Breast epithelium (tissue), 3 donors: ENCODE measurements around the gene DNHD1.

Source experiments
- POLR2A ChIP-seq: fragments of 450-650 bp; IDR thresholded peaks from one replicate; pipeline ENCODE4 v1.6.1; 2016; ENCODE audit warnings: antibody characterized with exemption, mild to moderate bottlenecking, moderate library complexity
- POLR2AphosphoS5 ChIP-seq, 3 donors: sonication (generic); formaldehyde crosslinking; IDR thresholded peaks; one replicate each; pipeline ENCODE4 v1.6.1; 2017; ENCODE audit warnings: antibody characterized with exemption in 3 of 3
- TF ChIP-seq, protein P1 (sequence below), 3 donors: fragments of 450-650 bp; IDR thresholded peaks; one replicate each; pipeline ENCODE4 v1.5.1; 2016 to 2017; ENCODE audit warnings: antibody characterized with exemption in 3 of 3, mild to moderate bottlenecking in 3 of 3, moderate library complexity in 3 of 3

DNA sequence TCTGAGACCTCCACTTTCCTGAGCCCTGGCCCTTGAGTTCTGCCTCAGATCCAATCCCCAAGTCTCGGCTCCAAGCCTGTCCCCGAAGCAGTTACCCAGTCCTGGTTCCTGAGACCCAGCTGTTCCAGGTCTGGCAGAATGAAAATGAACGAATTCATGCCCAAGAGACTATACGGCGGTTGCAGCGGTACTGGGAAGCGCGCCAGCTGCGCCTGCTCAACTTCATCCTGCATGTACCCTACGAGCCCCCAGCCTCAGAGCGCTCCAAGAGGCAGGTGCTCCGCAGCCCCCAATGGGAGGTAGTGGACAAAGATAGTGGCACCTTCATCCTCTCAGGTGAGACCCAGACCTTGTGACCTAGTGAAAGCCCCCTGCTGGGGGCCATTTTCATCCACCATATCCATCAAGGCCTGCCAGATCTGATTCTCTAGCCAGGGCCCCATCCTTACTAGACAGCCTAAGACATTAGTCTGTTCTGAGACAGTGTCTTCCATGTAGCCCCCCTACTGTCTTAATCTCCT is 42.7 kb downstream of the DNHD1 start:
- TF ChIP-seq POLR2A (no peak), POLR2AphosphoS5 (IDR thresholded peaks at IDR 0.05) (no peak)
- TF ChIP-seq, protein P1, sequence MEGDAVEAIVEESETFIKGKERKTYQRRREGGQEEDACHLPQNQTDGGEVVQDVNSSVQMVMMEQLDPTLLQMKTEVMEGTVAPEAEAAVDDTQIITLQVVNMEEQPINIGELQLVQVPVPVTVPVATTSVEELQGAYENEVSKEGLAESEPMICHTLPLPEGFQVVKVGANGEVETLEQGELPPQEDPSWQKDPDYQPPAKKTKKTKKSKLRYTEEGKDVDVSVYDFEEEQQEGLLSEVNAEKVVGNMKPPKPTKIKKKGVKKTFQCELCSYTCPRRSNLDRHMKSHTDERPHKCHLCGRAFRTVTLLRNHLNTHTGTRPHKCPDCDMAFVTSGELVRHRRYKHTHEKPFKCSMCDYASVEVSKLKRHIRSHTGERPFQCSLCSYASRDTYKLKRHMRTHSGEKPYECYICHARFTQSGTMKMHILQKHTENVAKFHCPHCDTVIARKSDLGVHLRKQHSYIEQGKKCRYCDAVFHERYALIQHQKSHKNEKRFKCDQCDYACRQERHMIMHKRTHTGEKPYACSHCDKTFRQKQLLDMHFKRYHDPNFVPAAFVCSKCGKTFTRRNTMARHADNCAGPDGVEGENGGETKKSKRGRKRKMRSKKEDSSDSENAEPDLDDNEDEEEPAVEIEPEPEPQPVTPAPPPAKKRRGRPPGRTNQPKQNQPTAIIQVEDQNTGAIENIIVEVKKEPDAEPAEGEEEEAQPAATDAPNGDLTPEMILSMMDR (IDR thresholded peaks at IDR 0.05): no peak
